WTC11 (cell line): ENCODE measurements around the gene SLC2A4. TPM values are rescaled to one million over a fixed set of nuclear protein-coding genes. Genes with fewer than 3 reads are reported as not detected.

Source experiments
- ATAC-seq: fragments of 200-7000 bp; cut with Tn5 transposase; 2 replicates; pipeline ENCODE4 v1.10.0; 2021; ENCODE audit warnings: mild to moderate bottlenecking, moderate library complexity
- CTCF ChIA-PET: fragments of 300-600 bp; sonication (Branson Sonifier 250); formaldehyde crosslinking; loops from one replicate; lab custom pipeline; 2021; ENCODE audit warnings: antibody characterized with exemption; lab: Charles Lee
- POLR2A ChIA-PET: fragments of 350-600 bp; sonication (Branson Sonifier 250); formaldehyde crosslinking; loops from one replicate; lab custom pipeline; 2021; ENCODE audit warnings: antibody characterized with exemption; lab: Charles Lee
- DNase-seq: peaks from one replicate; pipeline ENCODE4 v3.0.0; 2021; ENCODE audit warnings: low spot score
- H3K27ac Mint-ChIP-seq: 2 replicates; pipeline ENCODE4 v1.8.0; 2021; ENCODE audit warnings: mixed read lengths
- H3K27me3 Mint-ChIP-seq: 2 replicates; pipeline ENCODE4 v1.8.0; 2021; ENCODE audit warnings: low read depth, mild to moderate bottlenecking, moderate library complexity, mixed read lengths
- H3K36me3 Mint-ChIP-seq: 2 replicates; pipeline ENCODE4 v1.8.0; 2021; ENCODE audit warnings: mixed read lengths
- H3K4me1 Mint-ChIP-seq: 2 replicates; pipeline ENCODE4 v1.8.0; 2022; ENCODE audit warnings: mixed read lengths
- H3K4me3 Mint-ChIP-seq: 2 replicates; pipeline ENCODE4 v1.8.0; 2021; ENCODE audit warnings: mild to moderate bottlenecking, moderate library complexity, mixed read lengths
- H3K9me3 Mint-ChIP-seq: 2 replicates; pipeline ENCODE4 v1.8.0; 2021; ENCODE audit warnings: mixed read lengths
- CREB1 ChIP-seq: sonication (generic); formaldehyde crosslinking; IDR thresholded peaks from 2 replicates; pipeline ENCODE4 v1.8.0; 2023; ENCODE audit warnings: mild to moderate bottlenecking, missing genetic modification reagents
- ELF4 ChIP-seq: sonication (generic); formaldehyde crosslinking; IDR thresholded peaks from 2 replicates; pipeline ENCODE4 v1.8.1; 2022; ENCODE audit warnings: low read depth, mild to moderate bottlenecking, moderate library complexity, missing genetic modification reagents
- ESRRA ChIP-seq: sonication (generic); formaldehyde crosslinking; IDR thresholded peaks from 2 replicates; pipeline ENCODE4 v1.8.1; 2022; ENCODE audit warnings: mild to moderate bottlenecking, missing genetic modification reagents, borderline replicate concordance
- GABPB1 ChIP-seq: sonication (generic); formaldehyde crosslinking; IDR thresholded peaks from 2 replicates; pipeline ENCODE4 v1.8.1; 2023; ENCODE audit warnings: mild to moderate bottlenecking, missing genetic modification reagents
- MYBL2 ChIP-seq: sonication (generic); formaldehyde crosslinking; IDR thresholded peaks from 2 replicates; pipeline ENCODE4 v1.8.1; 2023; ENCODE audit warnings: mild to moderate bottlenecking, moderate library complexity, missing genetic modification reagents
- NR2C2 ChIP-seq: sonication (generic); formaldehyde crosslinking; IDR thresholded peaks from 2 replicates; pipeline ENCODE4 v1.8.0; 2022; ENCODE audit warnings: mild to moderate bottlenecking, missing genetic modification reagents
- RORB ChIP-seq: fragments of 250-450 bp; sonication (Bioruptor Pico); IDR thresholded peaks from 2 replicates; pipeline ENCODE4 v1.9.0; 2021; ENCODE audit warnings: mild to moderate bottlenecking
- SP1 ChIP-seq: sonication (generic); formaldehyde crosslinking; conservative IDR thresholded peaks from 2 replicates; pipeline ENCODE4 v1.8.1; 2022; ENCODE audit warnings: missing genetic modification reagents
- TCF7 ChIP-seq: sonication (generic); formaldehyde crosslinking; IDR thresholded peaks from 2 replicates; pipeline ENCODE4 v1.8.0; 2022; ENCODE audit warnings: mild to moderate bottlenecking, low read depth, missing genetic modification reagents, moderate library complexity
- TEAD1 ChIP-seq: sonication (generic); formaldehyde crosslinking; IDR thresholded peaks from 2 replicates; pipeline ENCODE4 v1.8.0; 2022; ENCODE audit warnings: mild to moderate bottlenecking, missing genetic modification reagents
- TP53 ChIP-seq: sonication (generic); formaldehyde crosslinking; IDR thresholded peaks from 2 replicates; pipeline ENCODE4 v1.8.1; 2023; ENCODE audit warnings: mild to moderate bottlenecking, missing genetic modification reagents
- ZNF121 ChIP-seq: sonication (generic); formaldehyde crosslinking; IDR thresholded peaks from 2 replicates; pipeline ENCODE4 v1.8.0; 2023; ENCODE audit warnings: missing genetic modification reagents
- ZNF232 ChIP-seq: sonication (generic); formaldehyde crosslinking; IDR thresholded peaks from 2 replicates; pipeline ENCODE4 v1.8.0; 2022; ENCODE audit warnings: mild to moderate bottlenecking, missing genetic modification reagents
- ZNF317 ChIP-seq: sonication (generic); formaldehyde crosslinking; IDR thresholded peaks from 2 replicates; pipeline ENCODE4 v1.8.1; 2023; ENCODE audit warnings: low read depth, mild to moderate bottlenecking, moderate library complexity, missing genetic modification reagents, borderline replicate concordance
- total RNA-seq: library from RNA; stranded (reverse); gene quantifications from 3 replicates; pipeline ENCODE4 v1.2.3, GENCODE V29; 2021
- TF ChIP-seq, protein P1 (sequence below): sonication (generic); formaldehyde crosslinking; IDR thresholded peaks from 2 replicates; pipeline ENCODE4 v1.8.1; 2023; ENCODE audit warnings: mild to moderate bottlenecking, missing genetic modification reagents, moderate library complexity
- TF ChIP-seq, protein P2 (sequence below): sonication (generic); formaldehyde crosslinking; IDR thresholded peaks from 2 replicates; pipeline ENCODE4 v1.8.1; 2023; ENCODE audit warnings: mild to moderate bottlenecking, missing genetic modification reagents
- TF ChIP-seq, protein P3 (sequence below): sonication (generic); formaldehyde crosslinking; IDR thresholded peaks from 2 replicates; pipeline ENCODE4 v1.8.1; 2023; ENCODE audit warnings: mild to moderate bottlenecking, missing genetic modification reagents, moderate library complexity
- TF ChIP-seq, protein P4 (sequence below): sonication (generic); formaldehyde crosslinking; conservative IDR thresholded peaks from 2 replicates; pipeline ENCODE4 v1.8.1; 2022; ENCODE audit warnings: mild to moderate bottlenecking, missing genetic modification reagents
- TF ChIP-seq, protein P5 (sequence below): sonication (generic); formaldehyde crosslinking; IDR thresholded peaks from 2 replicates; pipeline ENCODE4 v1.8.0; 2022; ENCODE audit warnings: missing genetic modification reagents
- TF ChIP-seq, protein P6 (sequence below): sonication (generic); formaldehyde crosslinking; IDR thresholded peaks from 2 replicates; pipeline ENCODE4 v1.8.0; 2022; ENCODE audit warnings: mild to moderate bottlenecking, missing genetic modification reagents
- TF ChIP-seq, protein P7 (sequence below): fragments of 200-600 bp; IDR thresholded peaks from 2 replicates; pipeline ENCODE4 v1.8.0; 2022; ENCODE audit warnings: antibody characterized with exemption

SLC2A4 gene
- total RNA-seq, 1 experiment from 2014 or later: 6.4 TPM

DNA sequence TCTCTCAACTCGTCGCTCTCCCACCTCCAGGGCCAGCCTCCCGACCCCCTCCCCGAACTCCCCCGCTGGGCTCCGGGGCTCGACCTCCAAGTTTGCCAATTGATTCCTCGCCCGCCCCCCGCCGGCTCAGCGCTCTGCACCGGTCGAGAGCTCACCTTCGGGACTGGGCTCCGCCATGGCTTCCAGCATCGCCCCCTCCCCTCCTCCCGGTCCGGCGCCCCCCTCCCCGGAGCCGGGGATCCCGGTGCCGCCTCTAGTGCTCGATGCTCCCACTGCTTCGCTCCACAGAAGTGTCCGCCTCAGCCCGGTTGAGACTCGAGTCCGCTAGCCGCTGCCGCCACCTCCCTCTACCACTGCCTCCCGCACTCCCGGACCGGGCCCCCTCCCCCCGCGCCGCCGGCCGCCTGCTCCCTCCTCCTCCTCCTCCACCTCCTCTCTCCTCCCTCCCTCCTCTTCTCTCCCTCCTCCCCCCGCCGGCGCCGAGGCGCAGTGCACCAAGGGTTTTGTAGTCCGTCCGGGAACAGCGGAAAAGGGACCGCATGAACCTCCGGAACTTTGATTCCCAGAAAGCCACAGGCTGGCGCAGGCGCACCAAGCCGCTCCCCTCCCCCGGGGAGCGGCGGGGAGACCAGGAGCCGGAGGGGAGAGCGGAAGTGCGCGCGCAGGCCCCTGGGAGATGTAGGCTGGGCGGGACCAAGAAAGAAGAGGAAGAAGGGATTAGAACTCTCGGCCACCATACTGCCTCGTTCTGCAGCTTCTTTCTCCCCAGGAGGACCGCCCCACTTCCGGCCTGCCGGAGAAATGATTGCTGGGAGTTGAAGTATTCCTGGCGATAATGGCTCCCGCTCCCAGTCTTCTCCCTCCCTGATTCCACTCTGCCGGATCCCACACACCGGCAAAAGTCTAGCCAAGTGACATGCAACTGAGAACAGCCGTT lies 42.2 kb upstream of the SLC2A4 start, which contains the start of gene PHF23 (continued):
- TF ChIP-seq, protein P1, sequence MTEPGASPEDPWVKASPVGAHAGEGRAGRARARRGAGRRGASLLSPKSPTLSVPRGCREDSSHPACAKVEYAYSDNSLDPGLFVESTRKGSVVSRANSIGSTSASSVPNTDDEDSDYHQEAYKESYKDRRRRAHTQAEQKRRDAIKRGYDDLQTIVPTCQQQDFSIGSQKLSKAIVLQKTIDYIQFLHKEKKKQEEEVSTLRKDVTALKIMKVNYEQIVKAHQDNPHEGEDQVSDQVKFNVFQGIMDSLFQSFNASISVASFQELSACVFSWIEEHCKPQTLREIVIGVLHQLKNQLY (CRISPR knock-in tag): no peak
- no peak for TF ChIP-seq ZNF317 (CRISPR knock-in tag)
- 0 out of 2 replicates have a peak, but pooled peaks have one; percentile 21 for TF ChIP-seq MYBL2
- peak; percentile 63; the same call in 1 of the 2 replicates for TF ChIP-seq SP1 (CRISPR knock-in tag)
- TF ChIP-seq RORB: no peak
- TF ChIP-seq, protein P2, sequence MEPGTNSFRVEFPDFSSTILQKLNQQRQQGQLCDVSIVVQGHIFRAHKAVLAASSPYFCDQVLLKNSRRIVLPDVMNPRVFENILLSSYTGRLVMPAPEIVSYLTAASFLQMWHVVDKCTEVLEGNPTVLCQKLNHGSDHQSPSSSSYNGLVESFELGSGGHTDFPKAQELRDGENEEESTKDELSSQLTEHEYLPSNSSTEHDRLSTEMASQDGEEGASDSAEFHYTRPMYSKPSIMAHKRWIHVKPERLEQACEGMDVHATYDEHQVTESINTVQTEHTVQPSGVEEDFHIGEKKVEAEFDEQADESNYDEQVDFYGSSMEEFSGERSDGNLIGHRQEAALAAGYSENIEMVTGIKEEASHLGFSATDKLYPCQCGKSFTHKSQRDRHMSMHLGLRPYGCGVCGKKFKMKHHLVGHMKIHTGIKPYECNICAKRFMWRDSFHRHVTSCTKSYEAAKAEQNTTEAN: 0 out of 2 replicates have a peak, but pooled peaks have one; percentile 54
- no peak for TF ChIP-seq NR2C2
- TF ChIP-seq, protein P3, sequence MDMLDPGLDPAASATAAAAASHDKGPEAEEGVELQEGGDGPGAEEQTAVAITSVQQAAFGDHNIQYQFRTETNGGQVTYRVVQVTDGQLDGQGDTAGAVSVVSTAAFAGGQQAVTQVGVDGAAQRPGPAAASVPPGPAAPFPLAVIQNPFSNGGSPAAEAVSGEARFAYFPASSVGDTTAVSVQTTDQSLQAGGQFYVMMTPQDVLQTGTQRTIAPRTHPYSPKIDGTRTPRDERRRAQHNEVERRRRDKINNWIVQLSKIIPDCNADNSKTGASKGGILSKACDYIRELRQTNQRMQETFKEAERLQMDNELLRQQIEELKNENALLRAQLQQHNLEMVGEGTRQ (CRISPR knock-in tag): peak; percentile 44; the same call in 1 of the 2 replicates
- TF ChIP-seq ZNF232 (CRISPR knock-in tag): no peak
- peak; percentile 71 for TF ChIP-seq GABPB1 (CRISPR knock-in tag)
- TF ChIP-seq ELF4 (CRISPR knock-in tag): peak; percentile 96; the same call in 1 of the 2 replicates

DNA sequence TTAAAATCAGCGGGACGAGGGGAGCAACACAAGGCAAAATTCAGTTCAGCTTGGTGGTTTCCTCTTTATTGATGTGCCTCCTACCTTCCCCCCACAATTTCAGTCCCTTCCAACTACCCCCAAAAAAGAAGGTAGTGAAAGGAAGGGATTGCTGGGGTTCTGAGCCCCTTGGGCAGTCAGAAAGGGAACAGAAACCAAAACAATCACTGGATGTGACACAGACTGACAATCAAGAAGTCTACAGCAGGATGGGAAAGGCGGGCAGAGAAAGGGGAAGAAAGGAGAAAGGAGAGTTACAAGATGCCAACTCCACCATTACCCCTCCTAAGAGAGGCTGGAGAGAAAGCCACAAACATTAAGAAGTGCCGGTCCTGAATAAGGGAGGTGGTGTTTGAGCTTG lies 41.1 kb upstream of the SLC2A4 start:
- Mint-ChIP-seq H3K4me3 (peak overlapping the region; percentile 90), H3K4me1 (peaks cover 33% of the 10 kb centered on the region), H3K27me3 (no peaks in the 10 kb centered on the region), H3K9me3 (no peaks in the 10 kb centered on the region), H3K27ac (peak overlapping the region; percentile 89), H3K36me3 (peaks cover 35% of the 10 kb centered on the region)
- ChIA-PET CTCF (interaction anchor here (0.5 to 2.3 kb wide), 2 partner anchors 26 to 477 kb away, joined by 5 to 10 read pairs; no protein-coding TSS in a partner anchor), POLR2A (interaction anchor here (1.6 kb wide), 1 partner anchor 11 kb away, joined by 5 read pairs; the partner anchor contains the start of genes CTDNEP1 and ELP5)
- ATAC-seq: no peak
- no peak for DNase-seq
- TF ChIP-seq, protein P4, sequence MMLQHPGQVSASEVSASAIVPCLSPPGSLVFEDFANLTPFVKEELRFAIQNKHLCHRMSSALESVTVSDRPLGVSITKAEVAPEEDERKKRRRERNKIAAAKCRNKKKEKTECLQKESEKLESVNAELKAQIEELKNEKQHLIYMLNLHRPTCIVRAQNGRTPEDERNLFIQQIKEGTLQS (CRISPR knock-in tag): no peak
- TF ChIP-seq TP53 (CRISPR knock-in tag): no peak
- no peak for TF ChIP-seq TEAD1 (CRISPR knock-in tag)
- TF ChIP-seq, protein P5, sequence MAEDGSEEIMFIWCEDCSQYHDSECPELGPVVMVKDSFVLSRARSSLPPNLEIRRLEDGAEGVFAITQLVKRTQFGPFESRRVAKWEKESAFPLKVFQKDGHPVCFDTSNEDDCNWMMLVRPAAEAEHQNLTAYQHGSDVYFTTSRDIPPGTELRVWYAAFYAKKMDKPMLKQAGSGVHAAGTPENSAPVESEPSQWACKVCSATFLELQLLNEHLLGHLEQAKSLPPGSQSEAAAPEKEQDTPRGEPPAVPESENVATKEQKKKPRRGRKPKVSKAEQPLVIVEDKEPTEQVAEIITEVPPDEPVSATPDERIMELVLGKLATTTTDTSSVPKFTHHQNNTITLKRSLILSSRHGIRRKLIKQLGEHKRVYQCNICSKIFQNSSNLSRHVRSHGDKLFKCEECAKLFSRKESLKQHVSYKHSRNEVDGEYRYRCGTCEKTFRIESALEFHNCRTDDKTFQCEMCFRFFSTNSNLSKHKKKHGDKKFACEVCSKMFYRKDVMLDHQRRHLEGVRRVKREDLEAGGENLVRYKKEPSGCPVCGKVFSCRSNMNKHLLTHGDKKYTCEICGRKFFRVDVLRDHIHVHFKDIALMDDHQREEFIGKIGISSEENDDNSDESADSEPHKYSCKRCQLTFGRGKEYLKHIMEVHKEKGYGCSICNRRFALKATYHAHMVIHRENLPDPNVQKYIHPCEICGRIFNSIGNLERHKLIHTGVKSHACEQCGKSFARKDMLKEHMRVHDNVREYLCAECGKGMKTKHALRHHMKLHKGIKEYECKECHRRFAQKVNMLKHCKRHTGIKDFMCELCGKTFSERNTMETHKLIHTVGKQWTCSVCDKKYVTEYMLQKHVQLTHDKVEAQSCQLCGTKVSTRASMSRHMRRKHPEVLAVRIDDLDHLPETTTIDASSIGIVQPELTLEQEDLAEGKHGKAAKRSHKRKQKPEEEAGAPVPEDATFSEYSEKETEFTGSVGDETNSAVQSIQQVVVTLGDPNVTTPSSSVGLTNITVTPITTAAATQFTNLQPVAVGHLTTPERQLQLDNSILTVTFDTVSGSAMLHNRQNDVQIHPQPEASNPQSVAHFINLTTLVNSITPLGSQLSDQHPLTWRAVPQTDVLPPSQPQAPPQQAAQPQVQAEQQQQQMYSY (CRISPR knock-in tag): no peak
- no peak for TF ChIP-seq TCF7 (CRISPR knock-in tag)
- TF ChIP-seq, protein P6, sequence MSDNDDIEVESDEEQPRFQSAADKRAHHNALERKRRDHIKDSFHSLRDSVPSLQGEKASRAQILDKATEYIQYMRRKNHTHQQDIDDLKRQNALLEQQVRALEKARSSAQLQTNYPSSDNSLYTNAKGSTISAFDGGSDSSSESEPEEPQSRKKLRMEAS (CRISPR knock-in tag): no peak
- TF ChIP-seq, protein P7, sequence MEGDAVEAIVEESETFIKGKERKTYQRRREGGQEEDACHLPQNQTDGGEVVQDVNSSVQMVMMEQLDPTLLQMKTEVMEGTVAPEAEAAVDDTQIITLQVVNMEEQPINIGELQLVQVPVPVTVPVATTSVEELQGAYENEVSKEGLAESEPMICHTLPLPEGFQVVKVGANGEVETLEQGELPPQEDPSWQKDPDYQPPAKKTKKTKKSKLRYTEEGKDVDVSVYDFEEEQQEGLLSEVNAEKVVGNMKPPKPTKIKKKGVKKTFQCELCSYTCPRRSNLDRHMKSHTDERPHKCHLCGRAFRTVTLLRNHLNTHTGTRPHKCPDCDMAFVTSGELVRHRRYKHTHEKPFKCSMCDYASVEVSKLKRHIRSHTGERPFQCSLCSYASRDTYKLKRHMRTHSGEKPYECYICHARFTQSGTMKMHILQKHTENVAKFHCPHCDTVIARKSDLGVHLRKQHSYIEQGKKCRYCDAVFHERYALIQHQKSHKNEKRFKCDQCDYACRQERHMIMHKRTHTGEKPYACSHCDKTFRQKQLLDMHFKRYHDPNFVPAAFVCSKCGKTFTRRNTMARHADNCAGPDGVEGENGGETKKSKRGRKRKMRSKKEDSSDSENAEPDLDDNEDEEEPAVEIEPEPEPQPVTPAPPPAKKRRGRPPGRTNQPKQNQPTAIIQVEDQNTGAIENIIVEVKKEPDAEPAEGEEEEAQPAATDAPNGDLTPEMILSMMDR: no peak
- TF ChIP-seq CREB1 (CRISPR knock-in tag): no peak
- no peak for TF ChIP-seq ZNF121
- TF ChIP-seq ESRRA (CRISPR knock-in tag): no peak
